GM21737 (cell line): ENCODE measurements around the gene GJD2.

Experiments used
- ATAC-seq: cut with Tn5 transposase; IDR thresholded peaks from one replicate; pipeline ENCODE4 v1.9.1; 2021; ENCODE audit warnings: mild to moderate bottlenecking, moderate library complexity; ENCODE audit not compliant: unreplicated experiment

GJD2 gene

GRCh38 chr15:34726406-34727100 lies 28.2 kb downstream of the GJD2 start:
- ATAC-seq = no peak

DNA sequence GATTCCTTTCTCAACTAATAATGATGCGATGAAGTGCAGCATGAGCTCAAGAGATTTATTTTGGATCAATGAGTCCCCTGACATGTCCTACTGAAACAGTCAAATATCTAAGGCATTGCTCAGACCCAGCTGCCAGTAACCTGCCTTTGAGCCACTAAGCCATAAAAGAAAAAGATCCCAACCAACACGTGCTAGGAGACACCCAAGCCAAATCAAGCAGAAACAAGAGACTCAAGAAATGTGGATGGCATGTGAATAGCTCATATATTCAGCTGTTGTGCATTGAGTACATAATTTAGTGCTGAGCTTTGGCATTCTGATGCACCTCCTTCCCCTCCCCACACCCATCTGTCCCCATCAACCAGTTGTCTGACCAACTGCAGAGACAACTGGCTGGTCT lies 29.2 kb downstream of the GJD2 start:
- no peak for ATAC-seq

DNA sequence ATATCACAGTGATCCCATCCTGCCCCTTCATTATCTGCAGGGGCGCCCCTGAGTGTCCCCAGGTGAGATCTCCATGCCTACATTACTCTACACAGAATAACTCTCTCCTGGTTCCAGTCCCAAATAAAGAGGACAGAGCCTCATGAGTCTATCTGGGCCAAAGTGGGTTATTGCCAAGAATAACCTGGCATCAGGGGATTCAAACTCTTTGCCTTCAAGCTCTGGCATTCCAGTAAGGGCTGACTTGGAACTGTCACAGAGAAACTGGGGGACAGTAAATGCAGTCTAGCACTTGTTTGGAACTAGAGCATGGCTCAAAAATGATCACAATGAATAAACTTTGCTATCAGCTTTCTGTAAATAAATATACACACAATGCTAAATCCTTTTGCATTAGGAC lies 30.3 kb downstream of the GJD2 start:
- no peak for ATAC-seq

DNA sequence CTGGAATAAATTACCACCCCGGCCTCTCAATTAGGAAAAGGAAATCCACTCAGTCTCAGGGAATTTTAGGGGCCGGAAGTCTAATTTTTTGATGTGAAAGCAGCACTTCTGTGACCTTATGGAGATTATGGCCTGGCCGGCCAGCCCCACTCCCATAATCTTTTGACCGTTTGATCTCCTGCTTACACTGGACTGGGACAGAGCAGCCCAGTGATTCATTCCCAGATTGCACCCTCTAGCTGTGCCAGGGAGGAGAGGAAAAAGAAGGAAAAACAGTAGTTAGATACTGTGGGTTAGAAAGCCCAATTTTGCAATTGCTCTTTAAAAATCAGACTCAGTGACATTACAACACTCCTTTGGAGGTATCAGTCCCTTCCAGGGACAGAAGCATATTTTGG lies 32.4 kb downstream of the GJD2 start:
- ATAC-seq = no peak

DNA sequence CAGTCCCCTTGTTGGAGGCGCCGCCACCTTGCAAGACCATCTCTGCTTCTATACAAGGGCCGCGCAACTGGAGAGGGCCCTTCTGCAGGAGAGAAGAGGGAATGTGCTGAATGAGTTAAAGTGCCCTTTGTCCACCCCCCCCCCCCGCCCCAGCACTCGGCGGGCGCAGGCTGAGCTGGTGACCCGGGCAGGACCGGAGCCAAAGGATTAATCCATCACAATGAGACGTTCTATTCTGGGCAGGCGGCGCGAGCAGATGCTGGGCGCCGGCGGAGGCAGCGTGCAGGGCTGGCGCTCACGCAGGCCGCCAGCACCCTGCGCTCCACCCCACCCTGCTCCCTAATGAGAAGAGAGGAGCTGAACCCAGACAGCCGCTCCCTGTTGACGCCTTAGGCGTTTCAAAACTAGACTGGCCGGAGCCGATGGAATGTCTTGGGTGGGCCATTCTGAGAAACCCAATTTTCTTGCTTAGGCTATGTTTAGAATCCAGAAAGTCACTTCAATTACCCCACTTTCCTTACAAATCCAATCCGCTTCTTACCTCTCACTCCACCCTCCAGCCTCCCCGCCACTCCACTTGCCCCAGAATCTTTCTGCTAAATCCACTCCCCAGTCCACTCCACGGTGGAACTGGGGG lies 32.9 kb downstream of the GJD2 start:
- ATAC-seq = no peak

DNA sequence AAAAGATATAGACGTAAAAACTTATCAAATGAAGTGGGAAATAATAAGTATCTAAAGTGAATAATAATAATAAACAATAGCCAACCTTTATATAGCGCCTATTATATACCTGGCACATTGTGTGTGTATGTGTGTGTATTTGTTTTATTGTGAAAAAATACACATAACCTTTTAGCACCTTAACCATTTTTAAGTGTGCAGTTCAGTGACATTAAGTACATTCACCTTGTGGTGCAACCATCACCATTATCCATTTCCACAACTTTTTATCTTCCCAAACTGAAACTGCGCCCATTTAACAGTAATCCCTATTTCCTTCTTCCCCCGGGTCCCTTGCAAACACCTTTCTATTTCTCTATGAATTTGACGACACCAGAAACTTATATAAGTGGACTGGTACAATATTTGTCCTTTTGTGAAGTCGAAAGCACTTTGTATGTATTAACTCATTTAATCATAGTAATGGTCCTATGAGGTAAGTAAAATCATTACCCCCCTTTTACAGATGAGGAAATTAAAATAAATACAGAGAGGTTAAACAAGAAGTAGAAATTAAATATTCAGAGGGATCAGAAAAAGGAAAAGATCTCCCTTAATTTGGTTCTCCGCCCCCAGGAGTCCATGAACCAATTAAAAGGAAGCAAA lies 33.5 kb downstream of the GJD2 start:
- ATAC-seq = no peak

DNA sequence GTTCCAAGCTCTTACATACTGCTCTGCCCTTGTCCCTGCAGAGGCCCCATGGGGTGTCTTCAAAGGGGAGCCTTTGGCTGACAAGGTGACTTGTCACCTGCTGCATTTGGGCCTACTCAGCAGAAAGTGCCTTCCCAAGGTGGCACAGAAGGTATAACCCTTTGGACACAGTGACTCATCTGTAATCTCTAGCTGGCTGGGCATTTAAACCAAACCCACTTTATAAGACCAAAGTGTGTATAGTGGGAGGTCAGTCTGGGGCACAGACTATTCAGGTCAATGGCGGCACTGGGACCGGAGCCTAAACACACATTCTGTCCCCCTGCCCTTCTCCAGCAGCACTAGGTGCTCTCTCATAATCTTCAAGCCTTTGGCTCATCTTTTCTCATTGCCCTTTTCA lies 35.1 kb downstream of the GJD2 start:
- no peak for ATAC-seq

DNA sequence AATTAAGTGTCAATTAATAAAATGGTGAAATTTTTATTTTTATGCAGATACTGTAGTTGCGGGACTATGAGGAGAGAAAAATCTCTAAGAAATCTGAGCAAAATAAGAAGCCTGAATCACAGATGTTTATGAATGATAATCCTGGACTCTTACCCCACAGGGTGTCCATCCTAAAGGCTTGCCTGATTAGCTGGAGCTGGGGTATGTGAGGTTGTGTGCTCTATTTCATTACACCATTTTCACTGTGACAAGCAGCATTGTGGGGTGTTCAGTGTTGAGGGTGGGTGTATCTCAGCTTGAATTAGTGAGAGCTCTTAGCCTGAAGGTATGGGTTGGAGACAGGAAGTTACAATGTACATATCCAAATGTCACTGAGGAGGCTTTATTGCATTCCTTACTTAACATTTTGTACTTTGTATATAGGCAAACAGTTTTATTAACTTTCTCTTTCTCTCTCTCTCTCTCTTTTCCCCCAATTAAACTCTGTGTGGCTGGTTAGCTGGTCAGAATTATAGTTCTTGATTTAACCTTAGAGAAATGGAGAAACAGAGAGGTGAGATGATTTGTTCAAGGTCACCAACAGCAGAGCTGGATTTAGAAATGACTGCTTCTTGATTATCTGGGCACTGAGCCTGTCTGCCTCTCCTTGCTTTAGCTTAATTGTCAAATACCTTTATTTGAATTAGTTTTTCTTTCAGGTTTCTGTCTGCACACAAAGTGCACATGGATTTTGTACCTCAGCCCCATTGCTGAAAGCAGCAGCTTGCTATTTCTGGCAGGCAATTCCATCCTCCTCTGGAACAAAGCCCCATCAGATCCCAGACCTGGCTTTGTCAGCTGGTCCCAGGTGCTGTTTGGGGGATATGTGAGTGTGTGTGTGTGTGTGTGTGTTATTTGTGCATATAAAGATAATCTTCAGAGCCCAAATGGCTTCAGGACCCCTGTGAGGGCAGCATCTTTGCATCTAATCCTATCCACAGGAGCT lies 35.8 kb downstream of the GJD2 start:
- ATAC-seq = no peak

- ATAC-seq = no peak
Measured at GRCh38 chr15:34717729-34718128, 37.1 kb downstream of the GJD2 start.

GRCh38 chr15:34716111-34716510 lies 38.7 kb downstream of the GJD2 start:
- ATAC-seq = no peak

DNA sequence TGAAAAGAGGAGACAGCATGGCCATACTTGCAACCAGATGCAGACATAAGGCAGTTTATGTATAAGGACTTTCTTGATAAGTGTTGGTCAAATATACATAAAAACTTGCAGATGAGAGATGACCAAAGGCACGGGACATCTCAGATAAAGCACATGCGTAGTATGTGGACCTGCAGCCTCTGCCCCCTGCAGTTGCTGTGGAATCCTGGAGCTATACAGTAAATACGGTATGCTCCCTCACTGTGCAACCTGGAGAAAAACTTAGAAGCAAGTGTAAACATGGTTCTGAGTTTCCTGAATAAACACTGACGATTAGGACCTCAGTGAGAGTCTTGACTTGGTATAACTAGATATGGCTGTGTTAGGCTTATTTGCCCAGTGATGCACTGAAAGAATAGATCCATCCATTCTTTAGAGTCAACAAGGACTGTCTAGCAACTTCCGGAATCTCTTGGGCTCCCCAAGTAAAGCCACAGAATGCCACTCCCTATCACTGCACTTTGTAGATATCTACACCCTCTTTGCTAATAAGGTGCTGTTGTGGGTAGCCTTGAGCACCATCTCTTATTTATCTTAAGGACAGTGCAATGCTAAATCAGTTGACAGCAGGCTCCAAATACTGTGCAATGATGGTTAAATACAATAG lies 40.2 kb downstream of the GJD2 start:
- ATAC-seq = no peak

DNA sequence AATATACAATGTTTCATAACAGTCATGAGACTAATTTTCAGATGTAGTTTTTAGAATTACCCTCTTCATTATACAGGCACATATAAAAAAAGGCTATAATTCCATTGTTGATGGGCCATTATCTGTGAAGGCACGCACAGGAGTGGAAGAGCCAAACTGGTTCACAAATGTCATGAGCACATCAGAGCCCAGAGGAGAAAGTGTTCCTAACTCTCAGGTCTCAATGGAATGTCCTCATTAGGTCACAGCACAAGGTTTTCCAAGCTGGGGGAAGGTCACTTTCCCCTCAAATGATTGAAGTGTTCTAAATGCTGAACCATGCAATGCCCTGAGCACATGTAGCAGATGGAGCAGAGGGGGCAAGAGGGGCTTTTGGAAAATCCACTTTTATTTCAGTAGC lies 41.2 kb downstream of the GJD2 start:
- no peak for ATAC-seq

DNA sequence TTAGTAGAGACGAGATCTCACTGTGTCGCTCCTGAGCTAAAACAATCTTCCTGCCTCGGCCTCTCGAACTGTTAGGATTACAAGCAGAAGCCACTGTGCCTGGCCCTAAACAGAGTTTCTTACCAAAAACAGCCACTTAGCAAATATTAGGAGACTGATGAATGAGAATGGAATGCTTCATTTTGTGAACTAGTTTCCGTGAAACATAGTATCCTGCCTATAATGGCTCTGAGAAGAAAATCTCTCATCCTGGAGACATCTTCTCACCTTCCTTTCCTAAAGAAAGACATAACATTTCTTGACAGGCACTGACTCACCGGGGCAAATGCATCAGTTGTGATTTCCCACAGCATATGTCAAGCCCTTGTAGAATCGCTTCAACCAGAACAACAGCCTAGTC lies 44.9 kb downstream of the GJD2 start:
- no peak for ATAC-seq

DNA sequence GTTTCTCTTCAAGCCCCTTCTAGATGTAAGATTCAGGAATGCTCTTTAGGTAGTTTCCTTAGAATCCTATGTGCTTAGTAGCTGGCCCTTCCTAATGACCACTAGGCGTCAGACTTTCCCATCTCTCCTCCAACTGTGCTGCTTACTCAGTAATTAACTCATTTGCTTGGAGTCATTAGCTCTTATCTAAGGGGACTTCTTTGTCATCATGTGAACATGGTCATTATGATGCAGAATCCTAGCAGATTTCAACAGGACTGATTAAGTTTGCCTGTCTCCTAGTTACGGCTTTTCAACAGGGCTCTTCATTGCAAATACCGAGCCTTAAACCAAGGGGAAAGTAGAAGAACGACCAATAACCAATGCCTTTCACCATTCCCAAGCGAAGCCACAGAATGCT lies 46.4 kb downstream of the GJD2 start:
- ATAC-seq = no peak

DNA sequence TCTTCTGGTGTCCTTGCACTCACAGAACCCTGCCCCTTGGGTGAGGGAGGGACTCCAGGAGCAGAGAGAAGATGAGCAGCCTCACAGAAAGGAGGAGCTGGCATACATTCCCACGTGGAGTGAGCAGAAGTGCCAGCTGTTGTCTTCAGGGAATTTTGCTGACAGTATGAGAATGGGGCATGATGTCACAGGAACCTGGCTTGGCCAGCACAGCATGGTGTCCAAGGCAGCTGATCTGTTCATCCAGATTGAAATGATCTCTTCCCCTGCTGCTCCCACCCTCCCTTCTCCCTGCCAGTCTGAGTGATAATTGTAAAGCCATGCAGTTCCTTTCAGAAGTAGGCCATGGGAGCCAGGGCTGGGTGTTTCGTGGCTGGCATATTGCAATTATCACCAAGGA lies 53.3 kb downstream of the GJD2 start:
- no peak for ATAC-seq
